ENCODE measurements around the gene CADPS2.

Gene CADPS2

DNA sequence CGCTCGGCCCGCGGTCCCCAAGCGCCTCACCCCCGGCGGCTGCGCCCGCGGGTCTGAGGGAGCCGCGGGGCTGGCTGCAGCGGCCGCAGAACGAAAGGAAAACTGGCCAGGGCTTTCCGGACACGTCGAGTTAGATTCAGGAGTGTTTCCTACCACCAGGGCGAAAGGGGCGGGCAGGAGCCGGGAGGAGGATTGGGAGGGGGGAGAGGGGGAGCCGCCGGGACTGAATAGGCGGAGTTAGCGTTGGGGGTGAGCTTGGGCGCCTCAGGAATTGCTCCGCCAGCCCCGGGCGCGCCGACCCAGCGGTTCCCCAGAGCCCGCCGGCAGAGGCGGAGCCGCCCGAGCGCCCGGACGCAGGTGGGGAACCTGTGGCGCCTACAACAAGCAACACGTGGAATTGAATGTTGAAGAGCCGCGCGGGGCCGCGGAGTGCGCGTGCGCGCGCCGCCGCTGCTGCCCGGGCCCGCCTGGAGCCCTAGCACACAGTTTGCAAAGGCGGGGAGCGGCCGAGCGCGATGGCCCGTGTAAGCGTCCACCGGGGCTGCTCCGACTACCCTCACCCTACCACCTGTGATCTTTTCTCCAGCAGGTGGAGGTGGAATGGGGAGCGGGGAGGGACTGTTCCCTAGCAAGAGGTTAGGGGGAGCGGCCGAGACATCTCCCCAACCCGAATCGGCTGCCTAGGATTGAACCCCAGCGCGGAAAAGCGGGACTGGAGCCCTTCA lies at the start of gene CADPS2:
Gene CADPS2, minus strand, starts transcription at position 104 of the 725 bp plus-strand sequence. CDS start 123 bp downstream, outside the sequence.
- in situ Hi-C loops (cut with HindIII; ENCODE audit: low sequenced_read_pairs): no loop called here
- TF ChIP-seq, protein P1, sequence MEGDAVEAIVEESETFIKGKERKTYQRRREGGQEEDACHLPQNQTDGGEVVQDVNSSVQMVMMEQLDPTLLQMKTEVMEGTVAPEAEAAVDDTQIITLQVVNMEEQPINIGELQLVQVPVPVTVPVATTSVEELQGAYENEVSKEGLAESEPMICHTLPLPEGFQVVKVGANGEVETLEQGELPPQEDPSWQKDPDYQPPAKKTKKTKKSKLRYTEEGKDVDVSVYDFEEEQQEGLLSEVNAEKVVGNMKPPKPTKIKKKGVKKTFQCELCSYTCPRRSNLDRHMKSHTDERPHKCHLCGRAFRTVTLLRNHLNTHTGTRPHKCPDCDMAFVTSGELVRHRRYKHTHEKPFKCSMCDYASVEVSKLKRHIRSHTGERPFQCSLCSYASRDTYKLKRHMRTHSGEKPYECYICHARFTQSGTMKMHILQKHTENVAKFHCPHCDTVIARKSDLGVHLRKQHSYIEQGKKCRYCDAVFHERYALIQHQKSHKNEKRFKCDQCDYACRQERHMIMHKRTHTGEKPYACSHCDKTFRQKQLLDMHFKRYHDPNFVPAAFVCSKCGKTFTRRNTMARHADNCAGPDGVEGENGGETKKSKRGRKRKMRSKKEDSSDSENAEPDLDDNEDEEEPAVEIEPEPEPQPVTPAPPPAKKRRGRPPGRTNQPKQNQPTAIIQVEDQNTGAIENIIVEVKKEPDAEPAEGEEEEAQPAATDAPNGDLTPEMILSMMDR (IDR thresholded peaks at IDR 0.05; ENCODE audit: low read depth, low read length): no peak
- DNase-seq (ENCODE audit: low read depth, low spot score): peak; percentile 90
- peak within 1 kb of the TSS; percentile 75 for H3K4me3 ChIP-seq (ENCODE audit: low read depth, low read length)

DNA sequence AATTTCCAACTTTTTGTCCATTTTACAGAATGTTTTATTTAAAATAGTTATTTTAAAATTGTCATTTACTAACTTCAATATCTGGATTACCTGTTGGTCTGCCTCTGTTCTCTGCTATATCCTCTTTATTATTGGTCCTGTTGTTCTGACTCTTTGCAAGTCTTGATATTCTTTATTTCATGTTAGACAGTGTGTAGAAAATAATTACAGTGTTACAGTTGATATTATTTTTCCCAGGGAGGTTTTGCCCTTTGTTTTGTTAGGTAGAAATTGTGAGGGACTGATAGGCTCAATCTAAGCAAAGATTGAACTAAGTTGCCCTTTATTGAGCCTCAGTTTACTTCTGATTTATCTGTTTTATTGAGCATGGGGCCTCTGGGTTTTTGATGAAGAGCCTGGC lies 49.4 kb upstream of the CADPS2 start:
- in situ Hi-C loops (cut with HindIII; ENCODE audit: low sequenced_read_pairs): no loop called here
- DNase-seq (ENCODE audit: low read depth, low spot score): no peak
- H3K4me3 ChIP-seq (ENCODE audit: low read depth, low read length): no peak overlapping the region
- TF ChIP-seq, protein P1 (IDR thresholded peaks at IDR 0.05; ENCODE audit: low read depth, low read length): no peak

DNA sequence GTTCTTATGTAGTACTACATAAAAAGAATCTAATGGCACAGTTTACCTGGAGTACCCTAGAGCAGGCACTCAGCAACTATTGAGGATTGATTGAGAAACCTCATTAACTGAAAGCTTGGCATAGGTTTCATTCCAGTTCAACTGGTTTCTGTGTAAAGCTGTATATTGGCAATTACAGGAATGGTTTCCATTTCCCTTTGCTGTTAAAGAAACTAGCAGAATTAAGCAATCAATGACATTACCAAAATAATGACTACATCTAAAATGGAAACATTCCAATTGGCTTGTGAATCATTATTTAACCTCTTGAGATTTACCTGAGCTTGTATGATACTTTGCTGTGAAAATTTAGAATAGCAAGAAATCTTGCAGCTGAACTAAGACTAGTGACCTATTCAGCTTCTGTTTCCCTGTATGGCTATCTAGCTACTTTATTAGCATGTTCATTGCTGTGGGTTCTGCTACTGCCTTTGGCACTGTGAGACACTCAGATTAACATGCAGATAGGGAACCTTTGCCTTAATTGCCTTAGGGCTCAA lies 33.5 kb upstream of the CADPS2 start:
- TF ChIP-seq, protein P1 (IDR thresholded peaks at IDR 0.05; ENCODE audit: low read depth, low read length): no peak
- in situ Hi-C loops (cut with HindIII; ENCODE audit: low sequenced_read_pairs): no loop called here
- no peak overlapping the region for H3K4me3 ChIP-seq (ENCODE audit: low read depth, low read length)
- DNase-seq (ENCODE audit: low read depth, low spot score): no peak

DNA sequence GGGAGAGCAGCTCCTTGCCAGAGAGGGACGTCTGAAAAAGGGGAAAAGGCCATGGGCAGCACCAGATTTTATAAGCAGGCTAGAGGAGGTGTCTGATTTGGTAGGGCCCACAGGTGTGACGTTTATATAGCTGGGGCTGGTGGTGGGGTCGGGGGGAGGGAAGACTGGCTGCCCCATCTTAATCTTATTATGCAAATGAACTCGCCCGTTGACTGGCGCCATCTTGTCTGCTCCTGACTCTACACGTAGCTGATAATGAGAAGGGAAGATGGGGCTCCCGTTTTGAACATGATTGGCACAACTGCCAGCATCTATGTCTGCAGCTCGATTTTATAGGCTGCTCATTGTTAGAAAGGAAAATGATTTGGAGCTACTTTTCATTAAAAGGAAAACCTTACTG lies 28.6 kb upstream of the CADPS2 start:
- TF ChIP-seq, protein P1 (IDR thresholded peaks at IDR 0.05; ENCODE audit: low read depth, low read length): no peak
- in situ Hi-C loops (cut with HindIII; ENCODE audit: low sequenced_read_pairs): no loop called here
- H3K4me3 ChIP-seq (ENCODE audit: low read depth, low read length): no peak overlapping the region
- no peak for DNase-seq (ENCODE audit: low read depth, low spot score)

DNA sequence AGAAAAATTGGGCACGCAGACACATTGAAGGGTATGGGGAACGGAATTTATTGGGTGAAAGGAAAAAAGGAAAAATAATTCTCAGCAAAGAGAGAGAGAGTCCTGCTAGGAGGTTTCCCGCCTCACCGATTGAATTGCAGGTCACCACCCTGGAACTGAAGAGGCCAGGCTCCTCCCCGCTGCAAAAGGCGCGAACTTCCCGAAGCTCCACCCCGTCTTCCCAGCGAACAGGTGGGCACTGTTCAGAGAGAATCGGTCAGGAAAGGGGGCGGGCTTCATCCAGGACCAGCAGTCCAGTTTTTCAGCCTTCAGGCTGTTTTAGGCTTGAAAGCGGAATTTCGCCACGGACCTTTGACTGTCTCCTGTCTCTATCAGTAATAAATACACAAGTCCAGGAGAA lies 27.3 kb upstream of the CADPS2 start:
- DNase-seq (ENCODE audit: low read depth, low spot score): no peak
- TF ChIP-seq, protein P1 (IDR thresholded peaks at IDR 0.05; ENCODE audit: low read depth, low read length): no peak
- no peak overlapping the region for H3K4me3 ChIP-seq (ENCODE audit: low read depth, low read length)
- in situ Hi-C loops (cut with HindIII; ENCODE audit: low sequenced_read_pairs): no loop called here

DNA sequence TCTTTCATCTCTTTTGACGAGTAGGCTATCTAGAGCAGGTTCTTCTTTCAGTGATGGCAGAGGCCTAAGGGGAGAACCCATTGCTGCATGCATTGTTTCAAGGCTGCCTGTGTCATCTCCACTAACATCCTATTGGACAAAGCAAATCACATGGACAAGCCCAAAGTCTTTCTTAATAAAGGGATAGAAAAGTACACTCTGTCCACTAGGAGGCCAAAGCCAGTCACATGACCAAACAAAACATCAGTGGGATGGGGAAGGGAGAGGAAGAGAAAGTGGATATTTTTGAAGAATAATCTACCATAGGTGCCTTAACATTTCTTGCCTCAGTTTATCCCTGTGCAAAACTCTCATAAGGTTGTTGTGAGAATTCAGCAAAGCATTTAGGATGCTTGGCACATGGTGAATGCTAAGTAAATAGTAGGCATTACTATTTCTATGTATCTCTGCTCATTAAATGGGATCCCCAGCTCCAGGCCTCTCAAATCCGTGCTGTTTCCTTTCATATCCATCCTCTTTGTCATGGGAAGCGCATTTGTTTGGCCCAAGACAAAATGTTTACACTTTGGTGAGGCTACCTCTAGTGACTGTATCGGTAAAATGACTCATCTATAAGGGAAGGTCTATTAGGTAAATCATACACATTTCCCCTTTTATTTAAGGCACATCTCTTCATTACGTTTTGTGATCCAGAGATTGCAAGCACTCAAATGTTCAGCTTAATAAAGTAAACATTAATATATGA lies 16.7 kb upstream of the CADPS2 start:
- no peak overlapping the region for H3K4me3 ChIP-seq (ENCODE audit: low read depth, low read length)
- no peak for DNase-seq (ENCODE audit: low read depth, low spot score)
- TF ChIP-seq, protein P1 (IDR thresholded peaks at IDR 0.05; ENCODE audit: low read depth, low read length): peak; percentile 9
- in situ Hi-C loops (cut with HindIII; ENCODE audit: low sequenced_read_pairs): no loop called here
